ENCODE results near the gene KIF27.
"Not testable (repeated sequence)": the region's sequence is repeated elsewhere in the genome, so short reads cannot be mapped to it uniquely, and the experiment has no call there.

Gene KIF27

GRCh38 chr9:83815120-83815519, 106.1 kb downstream of the KIF27 start:
- not testable (repeated sequence) for DNase-seq (ENCODE audit: low spot score)

GRCh38 chr9:83809213-83809612, 112.0 kb downstream of the KIF27 start:
- not testable (repeated sequence) for DNase-seq (ENCODE audit: low spot score)

GRCh38 chr9:83804454-83804853, 116.8 kb downstream of the KIF27 start:
- DNase-seq (ENCODE audit: low spot score), result not testable (repeated sequence)

GRCh38 chr9:83803941-83804340, 117.3 kb downstream of the KIF27 start:
- DNase-seq (ENCODE audit: low spot score), result not testable (repeated sequence)

GRCh38 chr9:83800236-83801033, 120.8 kb downstream of the KIF27 start:
- no peak for DNase-seq (ENCODE audit: low spot score)

GRCh38 chr9:83794051-83794450, 127.2 kb downstream of the KIF27 start:
- DNase-seq (ENCODE audit: low spot score), result no peak

GRCh38 chr9:83792746-83793145, 128.5 kb downstream of the KIF27 start:
- DNase-seq (ENCODE audit: low spot score), result no peak

Measured in HuH-7.5 (cell line).